Activated CD4-positive, alpha-beta memory T cell treated with anti-CD3 and anti-CD28 coated beads, Interleukin-2, amount 10 ng/mL, durations not matched to agents 7 days and 5 days (primary cell): ENCODE measurements around the gene MT4. TPM values are rescaled to one million over a fixed set of nuclear protein-coding genes. Genes with fewer than 3 reads are reported as not detected.

Experiments
- CTCF ChIA-PET: fragments of 350-600 bp; sonication (Branson Sonifier 250); formaldehyde crosslinking; loops from one replicate; lab custom pipeline; 2021; ENCODE audit warnings: antibody characterized with exemption, inconsistent platforms; lab: Charles Lee
- POLR2A ChIA-PET: fragments of 350-600 bp; sonication (Branson Sonifier 250); formaldehyde crosslinking; loops from one replicate; lab custom pipeline; 2021; ENCODE audit warnings: antibody characterized with exemption; lab: Charles Lee
- DNase-seq: peaks from one replicate; pipeline ENCODE4 v3.0.0-alpha.2; 2020
- H3K27ac Mint-ChIP-seq: one replicate; pipeline ENCODE4 v1.8.0; 2021; ENCODE audit warnings: mild to moderate bottlenecking, mixed read lengths
- H3K27me3 Mint-ChIP-seq: one replicate; pipeline ENCODE4 v1.8.0; 2021; ENCODE audit warnings: mixed read lengths
- H3K36me3 Mint-ChIP-seq: one replicate; pipeline ENCODE4 v1.8.0; 2021; ENCODE audit warnings: low read depth, mixed read lengths
- H3K4me1 Mint-ChIP-seq: one replicate; pipeline ENCODE4 v1.8.0; 2021; ENCODE audit warnings: mixed read lengths
- H3K4me3 Mint-ChIP-seq: one replicate; pipeline ENCODE4 v1.8.0; 2021; ENCODE audit warnings: mild to moderate bottlenecking, mixed read lengths
- H3K9me3 Mint-ChIP-seq: one replicate; pipeline ENCODE4 v1.8.0; 2021; ENCODE audit warnings: mixed read lengths
- total RNA-seq, 2 experiments: library from RNA; stranded (reverse); gene quantifications; one replicate each; pipeline ENCODE4 v1.2.3, GENCODE V29; 2021

The MT4 gene
- total RNA-seq, 2 experiments from 2014 or later = not detected

DNA sequence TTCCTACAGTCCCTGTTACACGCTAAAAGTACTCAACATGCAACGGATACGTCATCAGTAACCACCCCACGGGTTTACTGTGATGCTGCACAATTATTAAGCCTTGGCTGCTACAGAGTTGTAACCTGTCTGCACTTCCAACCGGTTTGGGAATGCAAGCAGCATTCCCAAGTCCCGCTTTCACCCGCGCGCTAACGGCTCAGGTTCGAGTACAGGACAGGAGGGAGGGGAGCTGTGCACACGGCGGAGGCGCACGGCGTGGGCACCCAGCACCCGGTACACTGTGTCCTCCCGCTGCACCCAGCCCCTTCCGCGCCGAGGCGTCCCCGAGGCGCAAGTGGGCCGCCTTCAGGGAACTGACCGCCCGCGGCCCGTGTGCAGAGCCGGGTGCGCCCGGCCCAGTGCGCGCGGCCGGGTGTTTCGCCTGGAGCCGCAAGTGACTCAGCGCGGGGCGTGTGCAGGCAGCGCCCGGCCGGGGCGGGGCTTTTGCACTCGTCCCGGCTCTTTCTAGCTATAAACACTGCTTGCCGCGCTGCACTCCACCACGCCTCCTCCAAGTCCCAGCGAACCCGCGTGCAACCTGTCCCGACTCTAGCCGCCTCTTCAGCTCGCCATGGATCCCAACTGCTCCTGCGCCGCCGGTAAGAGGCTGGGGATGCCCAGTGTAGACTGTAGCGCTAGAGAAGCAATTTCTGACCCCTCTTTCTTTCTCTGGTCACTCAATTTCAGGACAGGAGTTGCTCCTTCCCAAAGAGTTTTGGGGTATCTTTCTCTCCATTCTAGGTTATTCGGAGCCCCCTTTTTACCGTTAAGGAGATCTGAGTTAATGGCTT is 43.4 kb downstream of the MT4 start, which contains the start of gene MT2A:
MT2A (plus strand) TSS at position 542 of the 833 bp plus-strand sequence; CDS start at position 614, 72 bp downstream.
- Mint-ChIP-seq H3K36me3 (no peaks in the 10 kb centered on the region), H3K27me3 (peaks cover 2% of the 10 kb centered on the region), H3K27ac (peak within 1 kb of the TSS; percentile 78), H3K4me3 (peak within 1 kb of the TSS; percentile 93), H3K4me1 (peaks cover 43% of the 10 kb centered on the region), H3K9me3 (no peaks in the 10 kb centered on the region)
- peak; percentile 93 for DNase-seq
- ChIA-PET POLR2A (interaction anchor here (0.7 to 7.4 kb wide), 10 partner anchors 10 to 324 kb away, joined by 3 to 96 read pairs (median 4); partner anchors contain the start of genes HERPUD1, MT1E and MT1X), CTCF (interaction anchor here (0.6 to 3.4 kb wide), 5 partner anchors 10 to 94 kb away, joined by 3 to 12 read pairs (median 9); partner anchors contain the start of gene MT1E)

DNA sequence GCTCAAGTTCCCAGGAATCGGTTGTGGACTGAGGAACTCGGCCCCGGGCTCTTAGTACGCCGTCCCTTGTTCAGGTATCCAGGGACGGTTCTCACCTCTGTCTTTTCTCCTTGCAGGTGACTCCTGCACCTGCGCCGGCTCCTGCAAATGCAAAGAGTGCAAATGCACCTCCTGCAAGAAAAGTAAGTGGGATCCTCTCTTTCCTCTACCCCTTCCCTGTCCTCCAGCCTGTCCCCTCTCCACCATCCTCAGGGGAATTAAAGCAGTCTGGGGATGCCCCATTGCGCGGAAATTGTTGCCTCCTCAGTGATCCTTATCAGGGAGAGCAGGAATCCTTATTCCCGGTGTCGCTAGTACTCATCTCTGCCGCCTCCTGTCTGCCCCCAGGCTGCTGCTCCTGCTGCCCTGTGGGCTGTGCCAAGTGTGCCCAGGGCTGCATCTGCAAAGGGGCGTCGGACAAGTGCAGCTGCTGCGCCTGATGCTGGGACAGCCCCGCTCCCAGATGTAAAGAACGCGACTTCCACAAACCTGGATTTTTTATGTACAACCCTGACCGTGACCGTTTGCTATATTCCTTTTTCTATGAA is 44.1 kb downstream of the MT4 start:
- Mint-ChIP-seq H3K27me3 (peaks cover 2% of the 10 kb centered on the region), H3K9me3 (no peaks in the 10 kb centered on the region), H3K36me3 (no peaks in the 10 kb centered on the region), H3K27ac (peak overlapping the region; percentile 78), H3K4me1 (peaks cover 44% of the 10 kb centered on the region), H3K4me3 (peak overlapping the region; percentile 93)
- DNase-seq = no peak
- ChIA-PET POLR2A (interaction anchor here (0.8 to 7.4 kb wide), 11 partner anchors 9 to 323 kb away, joined by 3 to 96 read pairs (median 4); partner anchors contain the start of genes HERPUD1, MT1E and MT1X), CTCF (interaction anchor here (0.9 to 3.4 kb wide), 7 partner anchors 16 to 93 kb away, joined by 3 to 12 read pairs (median 6); partner anchors contain the start of genes MT1E and MT1X)

GRCh38 chr16:56609463-56609921 is 44.6 kb downstream of the MT4 start:
- ChIA-PET POLR2A (interaction anchor here (0.8 to 7.4 kb wide), 9 partner anchors 9 to 322 kb away, joined by 3 to 96 read pairs (median 4); partner anchors contain the start of genes HERPUD1, MT1E and MT1X), CTCF (interaction anchor here (0.9 to 3.4 kb wide), 6 partner anchors 8 to 93 kb away, joined by 3 to 12 read pairs (median 8); partner anchors contain the start of genes MT1E and MT1X)
- Mint-ChIP-seq H3K27me3 (peaks cover 2% of the 10 kb centered on the region), H3K4me3 (peak overlapping the region; percentile 93), H3K27ac (peak overlapping the region; percentile 78), H3K4me1 (peaks cover 49% of the 10 kb centered on the region), H3K9me3 (no peaks in the 10 kb centered on the region), H3K36me3 (no peaks in the 10 kb centered on the region)
- peak; percentile 67 for DNase-seq

DNA sequence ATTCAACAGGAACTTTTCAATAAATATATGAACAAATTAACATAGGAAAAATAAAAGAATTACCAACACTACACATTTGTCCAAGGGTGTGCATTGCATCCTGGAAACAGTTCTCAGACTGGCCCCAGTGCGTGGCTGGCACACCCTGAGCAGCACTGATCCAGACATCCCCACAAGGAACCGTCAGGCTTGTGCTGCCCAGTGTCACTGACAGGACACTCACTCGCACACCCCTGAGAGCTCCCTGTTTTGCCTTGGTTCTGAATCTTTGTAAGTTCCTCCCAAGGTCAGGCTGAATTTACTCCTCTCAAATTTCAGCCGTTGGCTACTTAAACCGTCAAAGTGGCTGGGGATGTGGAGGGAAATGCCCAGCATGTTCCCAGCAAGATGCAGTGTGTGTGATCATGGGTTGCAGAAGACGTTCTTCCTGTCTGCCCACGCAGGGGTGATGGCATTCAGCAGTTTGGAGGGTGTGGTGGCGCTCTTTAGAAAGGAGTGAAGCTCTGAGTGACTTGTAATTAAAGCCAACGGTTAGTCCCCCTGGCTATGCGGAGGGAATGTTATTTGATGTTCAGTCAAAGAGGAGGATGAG is 45.2 kb downstream of the MT4 start:
- peak; percentile 54 for DNase-seq
- Mint-ChIP-seq H3K9me3 (no peaks in the 10 kb centered on the region), H3K4me3 (peak overlapping the region; percentile 93), H3K36me3 (no peaks in the 10 kb centered on the region), H3K4me1 (peaks cover 56% of the 10 kb centered on the region), H3K27ac (peak overlapping the region; percentile 78), H3K27me3 (no peaks in the 10 kb centered on the region)
- ChIA-PET POLR2A (interaction anchor here (1.2 to 7.4 kb wide), 6 partner anchors 15 to 322 kb away, joined by 3 to 96 read pairs (median 4); partner anchors contain the start of genes HERPUD1, MT1E and MT1X), CTCF (interaction anchor here (0.9 to 3.4 kb wide), 6 partner anchors 9 to 92 kb away, joined by 3 to 12 read pairs (median 8); partner anchors contain the start of genes MT1E and MT1X)

DNA sequence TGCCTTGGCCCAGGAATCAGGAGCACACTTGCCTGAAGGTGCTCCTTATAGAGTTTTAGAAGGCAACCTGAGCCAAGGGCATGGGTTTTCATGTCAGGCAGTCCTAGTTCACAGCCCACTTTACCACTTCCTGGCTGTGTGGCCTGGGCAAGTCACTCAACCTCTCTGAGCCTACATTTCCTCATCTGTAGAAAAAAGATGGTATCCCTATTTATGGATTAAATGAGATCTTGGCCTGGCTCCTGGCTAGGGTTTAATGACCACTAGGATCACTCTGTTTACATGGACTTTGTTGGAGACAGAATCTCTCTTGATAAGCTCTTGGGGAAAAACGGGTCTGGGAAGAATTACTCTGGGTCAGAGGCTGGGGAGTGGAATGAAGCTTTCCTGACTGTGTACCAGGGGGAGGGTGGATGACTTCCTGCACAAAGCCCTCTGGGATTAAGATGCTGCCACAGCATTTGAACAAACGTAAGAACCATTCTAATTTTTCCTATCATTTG is 45.8 kb downstream of the MT4 start:
- CTCF ChIA-PET = interaction anchor here (1.7 to 3.4 kb wide), 3 partner anchors 10 to 92 kb away, joined by 9 to 11 read pairs (median 10); no protein-coding TSS in a partner anchor
- POLR2A ChIA-PET = interaction anchor here (1.2 to 7.4 kb wide), 5 partner anchors 15 to 113 kb away, joined by 3 to 96 read pairs (median 5); partner anchors contain the start of genes MT1E and MT1X
- H3K36me3 Mint-ChIP-seq = no peaks in the 10 kb centered on the region

GRCh38 chr16:56611281-56611833 is 46.5 kb downstream of the MT4 start:
- ChIA-PET POLR2A (interaction anchor here (1.8 to 7.4 kb wide), 3 partner anchors 14 to 71 kb away, joined by 5 to 96 read pairs (median 17); partner anchors contain the start of genes MT1E and MT1X), CTCF (interaction anchor here (1.7 to 3.4 kb wide), 4 partner anchors 10 to 91 kb away, joined by 8 to 11 read pairs (median 10); partner anchors contain the start of gene MT1E)
- Mint-ChIP-seq H3K27me3 (peaks cover under 1% of the 10 kb centered on the region), H3K4me1 (peaks cover 58% of the 10 kb centered on the region), H3K4me3 (no peak overlapping the region), H3K27ac (no peak overlapping the region), H3K9me3 (no peaks in the 10 kb centered on the region), H3K36me3 (no peaks in the 10 kb centered on the region)
- DNase-seq = no peak

More for the DNA sequence above, 45.8 kb downstream of the MT4 start:
- Mint-ChIP-seq H3K27ac (peak overlapping the region; percentile 24), H3K4me3 (peak overlapping the region; percentile 12), H3K9me3 (no peaks in the 10 kb centered on the region), H3K4me1 (peaks cover 58% of the 10 kb centered on the region), H3K27me3 (no peaks in the 10 kb centered on the region)
- DNase-seq = no peak

DNA sequence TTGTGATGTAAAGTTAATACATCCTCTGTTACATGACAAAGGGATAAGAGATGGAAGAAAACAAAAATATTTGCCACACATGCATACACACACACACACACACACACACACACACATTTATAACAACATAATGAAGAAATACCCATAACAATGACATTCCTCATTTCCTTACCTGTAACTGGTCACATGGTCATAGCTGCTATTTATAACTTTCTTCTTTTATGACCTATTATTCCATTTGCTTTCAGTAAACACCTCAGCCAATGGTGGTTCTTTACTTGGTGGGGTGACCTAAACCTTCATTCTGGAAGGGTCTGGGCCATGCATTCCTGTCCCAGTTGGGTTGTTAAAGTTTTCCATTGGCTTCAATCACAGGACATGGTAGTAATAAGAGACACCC is 48.8 kb downstream of the MT4 start:
- Mint-ChIP-seq H3K36me3 (no peaks in the 10 kb centered on the region), H3K4me1 (peaks cover 53% of the 10 kb centered on the region), H3K4me3 (no peak overlapping the region), H3K27me3 (peaks cover 19% of the 10 kb centered on the region), H3K9me3 (no peaks in the 10 kb centered on the region), H3K27ac (no peak overlapping the region)
- DNase-seq = no peak
- ChIA-PET CTCF (interaction anchor here (1.2 to 2.6 kb wide), 3 partner anchors 12 to 37 kb away, joined by 4 to 8 read pairs (median 4); partner anchors contain the start of gene MT1E), POLR2A (interaction anchor here (3.1 to 4.1 kb wide), 2 partner anchors 12 to 69 kb away, joined by 12 to 17 read pairs; partner anchors contain the start of genes MT1E and MT1X)

- CTCF ChIA-PET = no interaction called here
- H3K9me3 Mint-ChIP-seq = no peaks in the 10 kb centered on the region
- no peak overlapping the region for H3K27ac Mint-ChIP-seq
- H3K36me3 Mint-ChIP-seq = no peaks in the 10 kb centered on the region
- peaks cover 45% of the 10 kb centered on the region for H3K4me1 Mint-ChIP-seq
- no peak overlapping the region for H3K4me3 Mint-ChIP-seq
- H3K27me3 Mint-ChIP-seq = peaks cover 26% of the 10 kb centered on the region
- POLR2A ChIA-PET = interaction anchor here (3.1 kb wide), 1 partner anchor 11 kb away, joined by 12 read pairs; the partner anchor contains the start of gene MT1E
- DNase-seq = no peak
Observed at GRCh38 chr16:56614549-56614991, 49.7 kb downstream of the MT4 start.

GRCh38 chr16:56615353-56615752 is 50.5 kb downstream of the MT4 start:
- ChIA-PET POLR2A (interaction anchor here (3.1 kb wide), 1 partner anchor 10 kb away, joined by 12 read pairs; the partner anchor contains the start of gene MT1E), CTCF (no interaction called here)
- Mint-ChIP-seq H3K4me3 (no peak overlapping the region), H3K9me3 (no peaks in the 10 kb centered on the region), H3K27me3 (peaks cover 30% of the 10 kb centered on the region), H3K36me3 (no peaks in the 10 kb centered on the region), H3K4me1 (peaks cover 38% of the 10 kb centered on the region), H3K27ac (no peak overlapping the region)
- DNase-seq = no peak

GRCh38 chr16:56616608-56617211 is 51.8 kb downstream of the MT4 start:
- no peak overlapping the region for H3K27ac Mint-ChIP-seq

More at GRCh38 chr16:56616608-56617211, 51.8 kb downstream of the MT4 start:
- peaks cover 31% of the 10 kb centered on the region for H3K27me3 Mint-ChIP-seq
- no peaks in the 10 kb centered on the region for H3K9me3 Mint-ChIP-seq
- POLR2A ChIA-PET = interaction anchor here (0.9 to 1.4 kb wide), 2 partner anchors 10 to 14 kb away, joined by 3 to 5 read pairs; no protein-coding TSS in a partner anchor
- peaks cover 28% of the 10 kb centered on the region for H3K4me1 Mint-ChIP-seq
- DNase-seq = no peak
- H3K36me3 Mint-ChIP-seq = no peaks in the 10 kb centered on the region
- no peak overlapping the region for H3K4me3 Mint-ChIP-seq
- CTCF ChIA-PET = no interaction called here
